ENCODE results near the gene MALL.

The MALL gene

DNA sequence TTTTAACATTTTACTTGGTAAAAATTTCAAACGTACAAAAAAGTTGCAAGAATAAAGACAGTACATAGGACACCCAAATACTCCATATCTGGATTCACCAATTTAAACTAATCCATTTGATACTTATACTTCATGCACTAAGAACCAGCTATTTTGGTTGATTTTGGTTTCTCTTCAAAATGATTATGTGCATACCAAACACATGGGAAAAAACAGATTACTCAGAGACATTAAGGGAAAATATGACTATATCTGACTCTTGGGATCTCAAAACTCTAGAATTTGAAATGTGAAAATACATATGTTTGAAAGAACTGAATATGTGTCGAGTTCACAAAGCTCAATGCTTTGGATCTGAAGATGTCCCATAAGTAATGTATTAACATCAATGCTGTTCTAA is 15.5 kb upstream of the MALL start:
- POLR2A ChIA-PET = no interaction called here
- no peak for DNase-seq (ENCODE audit: extremely low spot score)
- TF ChIP-seq, protein P1, sequence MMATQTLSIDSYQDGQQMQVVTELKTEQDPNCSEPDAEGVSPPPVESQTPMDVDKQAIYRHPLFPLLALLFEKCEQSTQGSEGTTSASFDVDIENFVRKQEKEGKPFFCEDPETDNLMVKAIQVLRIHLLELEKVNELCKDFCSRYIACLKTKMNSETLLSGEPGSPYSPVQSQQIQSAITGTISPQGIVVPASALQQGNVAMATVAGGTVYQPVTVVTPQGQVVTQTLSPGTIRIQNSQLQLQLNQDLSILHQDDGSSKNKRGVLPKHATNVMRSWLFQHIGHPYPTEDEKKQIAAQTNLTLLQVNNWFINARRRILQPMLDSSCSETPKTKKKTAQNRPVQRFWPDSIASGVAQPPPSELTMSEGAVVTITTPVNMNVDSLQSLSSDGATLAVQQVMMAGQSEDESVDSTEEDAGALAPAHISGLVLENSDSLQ (IDR thresholded peaks at IDR 0.05) = no peak
- no peak for TF ChIP-seq FOXK2 (IDR thresholded peaks at IDR 0.05)
- TF ChIP-seq FOXM1 (IDR thresholded peaks at IDR 0.05; ENCODE audit: borderline replicate concordance) = no peak
- no peak for TF ChIP-seq ZNF384 (IDR thresholded peaks at IDR 0.05)
- no peak for TF ChIP-seq ARNT (IDR thresholded peaks at IDR 0.05)
- no peak for TF ChIP-seq NFRKB (IDR thresholded peaks at IDR 0.05)
- TF ChIP-seq SP1 (IDR thresholded peaks at IDR 0.05) = no peak
- no peak for TF ChIP-seq CTBP1 (IDR thresholded peaks at IDR 0.05; ENCODE audit: borderline replicate concordance)
- TF ChIP-seq LEF1 (IDR thresholded peaks at IDR 0.05; ENCODE audit: borderline replicate concordance) = no peak
- TF ChIP-seq TARDBP (IDR thresholded peaks at IDR 0.05) = no peak
- no peak for TF ChIP-seq HDGF (IDR thresholded peaks at IDR 0.05; ENCODE audit: borderline replicate concordance)
- no peak for TF ChIP-seq L3MBTL2 (conservative IDR thresholded peaks at IDR 0.05)
- no peak for TF ChIP-seq BHLHE40 (IDR thresholded peaks at IDR 0.05; ENCODE audit: borderline replicate concordance)
- no peak for TF ChIP-seq FOXA1 (IDR thresholded peaks at IDR 0.05)
- no peak for TF ChIP-seq ELF4 (IDR thresholded peaks at IDR 0.05)
- TF ChIP-seq SUZ12 (IDR thresholded peaks at IDR 0.05) = no peak
- CTCF ChIA-PET = no interaction called here

DNA sequence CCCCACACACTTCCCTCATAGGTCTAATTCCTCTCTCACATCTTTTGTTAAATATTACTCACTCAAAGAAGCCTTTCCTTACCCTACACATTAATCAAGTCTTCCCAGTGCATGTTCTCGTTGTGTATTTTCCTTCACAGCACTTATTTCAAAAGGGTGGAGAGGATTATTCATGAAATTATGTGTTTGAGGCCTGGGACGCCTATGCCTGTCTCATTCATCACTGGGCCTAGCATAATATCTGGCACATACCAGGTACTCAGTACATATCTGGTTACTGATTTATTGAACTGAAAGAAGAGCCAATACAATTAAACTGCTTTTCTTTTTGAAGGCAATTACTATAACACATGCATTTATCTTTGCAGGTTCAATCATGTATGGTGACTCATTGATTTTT is 15.1 kb upstream of the MALL start:
- TF ChIP-seq SP1 (IDR thresholded peaks at IDR 0.05) (no peak), ARNT (IDR thresholded peaks at IDR 0.05) (no peak), SUZ12 (IDR thresholded peaks at IDR 0.05) (no peak), TARDBP (IDR thresholded peaks at IDR 0.05) (no peak), ELF4 (IDR thresholded peaks at IDR 0.05) (no peak), FOXK2 (IDR thresholded peaks at IDR 0.05) (no peak), L3MBTL2 (conservative IDR thresholded peaks at IDR 0.05) (no peak), NFRKB (IDR thresholded peaks at IDR 0.05) (no peak), ZNF384 (IDR thresholded peaks at IDR 0.05) (no peak), BHLHE40 (IDR thresholded peaks at IDR 0.05; ENCODE audit: borderline replicate concordance) (no peak), FOXM1 (IDR thresholded peaks at IDR 0.05; ENCODE audit: borderline replicate concordance) (no peak), CTBP1 (IDR thresholded peaks at IDR 0.05; ENCODE audit: borderline replicate concordance) (no peak), LEF1 (IDR thresholded peaks at IDR 0.05; ENCODE audit: borderline replicate concordance) (no peak), HDGF (IDR thresholded peaks at IDR 0.05; ENCODE audit: borderline replicate concordance) (no peak), FOXA1 (IDR thresholded peaks at IDR 0.05) (no peak)
- TF ChIP-seq, protein P1 (IDR thresholded peaks at IDR 0.05) = no peak
- ChIA-PET POLR2A (no interaction called here), CTCF (no interaction called here)
- DNase-seq (ENCODE audit: extremely low spot score) = no peak

DNA sequence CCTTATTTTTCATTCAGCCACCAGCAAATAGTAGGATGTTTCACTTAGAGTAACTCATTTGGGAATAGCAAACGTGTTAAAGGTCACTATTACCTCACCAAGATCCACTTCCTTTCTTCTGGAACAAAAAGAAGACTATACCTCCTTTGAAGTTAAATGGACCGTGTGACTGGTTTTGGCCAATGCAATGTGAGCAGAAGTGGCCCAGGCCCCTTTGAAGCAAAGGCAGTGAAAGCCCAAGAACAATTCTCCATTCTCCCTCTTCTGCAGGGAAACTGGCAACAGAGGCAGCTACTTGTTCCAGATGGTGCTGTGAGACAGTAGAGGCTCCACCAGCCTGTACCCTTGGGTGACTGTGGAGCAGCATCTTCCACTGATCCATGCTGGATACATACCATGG is 11.3 kb upstream of the MALL start:
- TF ChIP-seq FOXA1 (IDR thresholded peaks at IDR 0.05) (no peak), SP1 (IDR thresholded peaks at IDR 0.05) (no peak), CTBP1 (IDR thresholded peaks at IDR 0.05; ENCODE audit: borderline replicate concordance) (no peak), ELF4 (IDR thresholded peaks at IDR 0.05) (no peak), ZNF384 (IDR thresholded peaks at IDR 0.05) (no peak), L3MBTL2 (conservative IDR thresholded peaks at IDR 0.05) (no peak), FOXK2 (IDR thresholded peaks at IDR 0.05) (no peak), TARDBP (IDR thresholded peaks at IDR 0.05) (no peak), HDGF (IDR thresholded peaks at IDR 0.05; ENCODE audit: borderline replicate concordance) (no peak), ARNT (IDR thresholded peaks at IDR 0.05) (no peak), FOXM1 (IDR thresholded peaks at IDR 0.05; ENCODE audit: borderline replicate concordance) (no peak), NFRKB (IDR thresholded peaks at IDR 0.05) (no peak)
- TF ChIP-seq, protein P1 (IDR thresholded peaks at IDR 0.05) = no peak
- CTCF ChIA-PET = no interaction called here
- POLR2A ChIA-PET = no interaction called here
- no peak for DNase-seq (ENCODE audit: extremely low spot score)

DNA sequence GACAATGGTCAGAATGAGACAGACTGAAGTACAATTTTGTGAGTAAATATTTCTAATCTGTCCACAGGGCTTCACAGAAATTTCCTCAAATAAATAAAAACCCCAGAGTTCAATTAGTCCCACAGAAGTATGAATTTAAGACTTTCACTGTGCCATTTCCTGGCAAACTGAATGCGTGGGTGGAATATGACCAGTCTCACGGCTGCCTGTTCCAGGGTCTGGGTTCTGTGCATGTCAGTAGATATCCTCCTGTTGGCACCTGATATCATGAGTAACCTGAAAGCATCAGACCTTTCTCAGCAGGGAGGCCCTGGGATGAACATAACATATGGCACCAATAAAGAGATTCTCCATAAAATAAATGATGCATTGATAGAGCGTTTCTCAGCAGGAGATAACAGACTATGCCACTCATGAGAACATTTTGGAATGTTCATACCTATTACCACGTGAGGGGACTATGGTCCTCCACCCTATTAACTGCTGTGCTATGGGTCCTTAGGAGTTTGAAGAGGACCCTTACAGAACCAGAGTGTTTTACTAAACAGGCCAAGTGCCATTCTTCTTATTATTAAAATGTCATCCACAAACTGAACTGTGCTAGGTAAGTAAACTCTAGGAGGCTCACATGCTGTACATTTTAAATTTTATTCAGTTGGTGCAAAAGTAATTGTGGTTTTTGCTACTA is 10.6 kb upstream of the MALL start:
- ChIA-PET CTCF (no interaction called here), POLR2A (no interaction called here)
- no peak for TF ChIP-seq SUZ12 (IDR thresholded peaks at IDR 0.05)
- TF ChIP-seq TARDBP (IDR thresholded peaks at IDR 0.05) = no peak
- no peak for DNase-seq (ENCODE audit: extremely low spot score)

DNA sequence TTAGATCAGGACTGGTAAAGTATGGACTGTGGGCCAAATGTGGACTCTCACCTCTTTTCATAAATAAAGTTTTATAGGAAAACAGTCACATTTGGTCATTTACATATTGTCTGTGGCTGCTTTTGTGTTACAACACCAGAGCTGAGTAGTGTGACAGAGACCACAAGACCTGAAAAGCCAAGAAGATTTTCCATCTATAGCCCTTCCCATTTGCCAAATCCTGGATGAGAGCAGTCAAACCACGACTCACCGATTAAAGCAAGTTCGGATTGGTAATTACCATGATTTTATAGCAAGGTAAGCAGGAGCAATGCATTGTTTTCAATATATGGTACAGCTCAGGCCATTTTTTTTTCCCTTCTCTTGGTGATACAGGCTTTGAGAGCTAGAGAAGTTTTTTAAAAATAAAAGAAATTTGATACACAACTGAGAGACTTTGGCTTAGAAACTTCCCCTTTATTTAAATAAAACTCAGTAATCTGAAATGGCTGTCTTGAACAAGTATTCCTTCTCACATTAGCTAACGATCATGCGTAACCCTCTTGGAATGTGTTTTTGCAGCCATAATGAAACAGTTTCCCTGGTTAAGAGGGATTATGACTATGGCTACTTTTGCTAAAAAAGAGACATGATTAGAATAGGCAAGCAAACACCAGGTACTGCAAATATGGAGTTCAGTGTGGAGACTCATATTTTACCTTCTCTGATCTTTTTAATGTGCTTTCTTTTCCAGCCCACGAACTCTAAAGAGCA is 9.5 kb upstream of the MALL start:
- TF ChIP-seq BHLHE40 (IDR thresholded peaks at IDR 0.05; ENCODE audit: borderline replicate concordance) (no peak), ELF4 (IDR thresholded peaks at IDR 0.05) (no peak), TARDBP (IDR thresholded peaks at IDR 0.05) (no peak), CTBP1 (IDR thresholded peaks at IDR 0.05; ENCODE audit: borderline replicate concordance) (no peak), ZNF384 (IDR thresholded peaks at IDR 0.05) (no peak), SP1 (IDR thresholded peaks at IDR 0.05) (no peak)
- TF ChIP-seq, protein P1 (IDR thresholded peaks at IDR 0.05) = no peak
- CTCF ChIA-PET = no interaction called here
- POLR2A ChIA-PET = no interaction called here
- no peak for DNase-seq (ENCODE audit: extremely low spot score)
